ENCODE results near the gene PLEKHH1. TPM values are rescaled to one million over a fixed set of nuclear protein-coding genes. Genes with fewer than 3 reads are reported as not detected.

Gene PLEKHH1
- total RNA-seq, 4 donors from 2014 or later: 1.3 to 9.0 (median 4.9) TPM

DNA sequence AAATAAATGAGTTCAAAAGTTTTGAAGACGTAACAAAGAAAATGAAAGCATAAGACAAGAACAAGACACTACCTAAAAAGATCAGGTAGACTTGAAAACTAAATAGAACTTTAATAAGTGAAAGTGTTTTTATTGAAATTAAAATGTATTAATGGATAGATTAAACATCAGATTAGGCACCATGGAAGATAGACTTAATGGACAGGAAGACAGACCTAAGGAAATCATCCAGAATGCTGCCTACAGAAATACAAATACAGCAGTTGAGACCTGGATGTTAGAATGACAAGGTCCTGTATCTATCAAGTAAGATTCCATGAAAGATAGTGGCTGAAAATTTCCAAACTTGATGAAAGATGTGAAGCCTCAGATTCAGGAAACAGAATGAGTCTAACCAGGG is 11.5 kb downstream of the PLEKHH1 start:
- TF ChIP-seq, protein P1, sequence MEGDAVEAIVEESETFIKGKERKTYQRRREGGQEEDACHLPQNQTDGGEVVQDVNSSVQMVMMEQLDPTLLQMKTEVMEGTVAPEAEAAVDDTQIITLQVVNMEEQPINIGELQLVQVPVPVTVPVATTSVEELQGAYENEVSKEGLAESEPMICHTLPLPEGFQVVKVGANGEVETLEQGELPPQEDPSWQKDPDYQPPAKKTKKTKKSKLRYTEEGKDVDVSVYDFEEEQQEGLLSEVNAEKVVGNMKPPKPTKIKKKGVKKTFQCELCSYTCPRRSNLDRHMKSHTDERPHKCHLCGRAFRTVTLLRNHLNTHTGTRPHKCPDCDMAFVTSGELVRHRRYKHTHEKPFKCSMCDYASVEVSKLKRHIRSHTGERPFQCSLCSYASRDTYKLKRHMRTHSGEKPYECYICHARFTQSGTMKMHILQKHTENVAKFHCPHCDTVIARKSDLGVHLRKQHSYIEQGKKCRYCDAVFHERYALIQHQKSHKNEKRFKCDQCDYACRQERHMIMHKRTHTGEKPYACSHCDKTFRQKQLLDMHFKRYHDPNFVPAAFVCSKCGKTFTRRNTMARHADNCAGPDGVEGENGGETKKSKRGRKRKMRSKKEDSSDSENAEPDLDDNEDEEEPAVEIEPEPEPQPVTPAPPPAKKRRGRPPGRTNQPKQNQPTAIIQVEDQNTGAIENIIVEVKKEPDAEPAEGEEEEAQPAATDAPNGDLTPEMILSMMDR (IDR thresholded peaks at IDR 0.05; ENCODE audit: low read depth): no peak

DNA sequence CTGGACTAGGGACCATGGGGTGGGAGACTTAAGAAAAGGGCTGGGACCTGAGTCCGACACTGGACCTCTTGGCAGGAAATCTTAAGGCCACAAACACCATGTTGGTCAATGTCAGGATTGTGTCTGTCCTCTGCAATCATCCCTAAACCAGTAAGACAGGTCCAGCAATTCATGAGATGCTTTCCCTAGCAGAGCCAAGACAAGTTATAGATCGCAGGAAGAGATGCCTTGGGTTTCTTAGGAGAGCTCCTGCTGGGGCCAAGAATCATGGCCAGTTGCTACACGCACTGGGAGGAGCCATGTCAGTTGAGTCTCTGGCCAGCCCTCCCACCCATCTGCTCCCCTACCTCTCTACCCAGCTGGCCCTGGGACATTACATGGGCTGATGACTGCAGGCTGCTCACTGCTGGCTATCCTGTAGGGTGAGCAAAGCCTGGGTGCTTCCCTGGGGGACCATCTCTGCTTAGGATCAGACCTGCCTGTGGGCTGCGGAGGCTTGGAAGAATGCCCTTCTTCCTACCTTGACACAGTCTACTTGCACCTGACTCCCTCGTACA is 14.2 kb downstream of the PLEKHH1 start:
- TF ChIP-seq, protein P1 (IDR thresholded peaks at IDR 0.05; ENCODE audit: low read depth): no peak

DNA sequence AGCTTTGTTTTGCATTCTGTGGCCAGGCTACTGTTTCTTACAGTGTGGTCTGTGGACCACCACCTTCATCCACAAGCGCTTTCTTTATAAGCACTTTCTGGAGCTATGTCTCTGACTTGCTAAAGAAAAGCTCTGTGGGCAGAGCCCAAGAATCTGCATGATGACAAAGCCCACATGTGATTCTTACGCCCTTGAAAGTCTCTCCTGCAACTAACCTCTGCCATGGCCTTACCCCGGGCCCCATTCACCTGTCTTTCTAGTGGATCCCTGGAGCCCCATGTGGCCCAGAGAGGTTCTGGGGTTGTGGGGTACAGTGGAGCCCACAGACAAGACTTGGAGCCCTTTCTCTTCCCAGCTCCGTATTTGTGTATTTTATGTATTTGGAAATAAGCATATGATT is 16.6 kb downstream of the PLEKHH1 start:
- TF ChIP-seq, protein P1 (IDR thresholded peaks at IDR 0.05; ENCODE audit: low read depth): no peak

DNA sequence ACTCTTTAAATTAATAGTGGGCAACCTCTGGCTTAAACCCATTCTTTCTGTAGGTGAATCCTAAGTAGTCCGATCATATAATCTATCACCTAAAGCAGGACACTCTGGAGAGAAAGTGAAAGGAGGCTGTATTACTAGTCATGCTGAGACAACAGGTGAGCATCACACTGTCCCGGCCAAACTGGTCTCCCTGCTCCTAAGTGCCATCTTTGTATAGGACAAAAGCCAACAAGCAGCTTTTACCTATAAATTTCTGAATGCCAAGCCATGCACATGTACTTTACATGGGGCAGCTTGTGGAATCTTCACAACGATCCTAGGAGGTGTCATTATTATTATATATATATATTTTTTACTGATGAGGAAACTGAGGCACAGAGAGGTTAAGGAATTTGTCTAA is 18.0 kb downstream of the PLEKHH1 start:
- TF ChIP-seq, protein P1 (IDR thresholded peaks at IDR 0.05; ENCODE audit: low read depth): no peak

DNA sequence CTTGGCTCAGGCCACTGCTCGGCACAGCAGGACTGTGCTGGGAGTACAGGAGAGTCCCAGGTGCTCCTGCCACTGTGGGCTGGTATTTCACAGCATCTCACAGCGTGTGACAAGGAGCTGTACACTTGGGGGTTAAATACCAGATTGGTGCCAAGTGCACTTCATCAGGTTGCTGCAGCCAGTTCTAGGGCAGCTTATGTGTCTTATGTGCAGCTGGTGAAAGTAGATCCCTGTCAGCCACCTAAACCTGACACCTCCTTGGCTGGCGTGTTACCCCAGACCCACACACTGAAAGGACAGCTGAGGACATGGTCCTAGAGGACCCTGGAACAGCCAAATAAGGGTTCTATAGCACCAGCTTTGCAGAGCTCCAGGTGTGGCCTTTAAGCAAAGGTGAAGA is 18.9 kb downstream of the PLEKHH1 start:
- TF ChIP-seq, protein P1 (IDR thresholded peaks at IDR 0.05; ENCODE audit: low read depth): no peak

DNA sequence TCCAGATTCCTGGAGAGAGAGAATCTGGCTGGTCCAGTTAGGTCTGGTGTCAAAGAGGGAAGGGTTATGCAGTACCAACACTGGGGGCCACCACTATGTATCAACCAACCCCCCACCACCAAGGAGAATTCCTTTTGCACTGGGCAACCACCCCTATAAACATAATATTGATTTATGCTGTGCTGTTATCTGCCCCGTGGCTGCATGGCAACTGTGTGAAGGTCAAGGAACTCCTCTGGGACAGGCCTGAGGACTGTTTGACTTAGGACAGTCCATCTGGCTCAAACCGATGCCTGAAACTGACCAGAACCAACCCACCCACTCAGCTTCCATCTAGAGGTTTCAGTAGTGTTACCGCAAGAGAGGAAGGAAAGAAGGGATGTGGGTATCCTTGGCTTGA is 20.5 kb downstream of the PLEKHH1 start:
- TF ChIP-seq, protein P1 (IDR thresholded peaks at IDR 0.05; ENCODE audit: low read depth): no peak

DNA sequence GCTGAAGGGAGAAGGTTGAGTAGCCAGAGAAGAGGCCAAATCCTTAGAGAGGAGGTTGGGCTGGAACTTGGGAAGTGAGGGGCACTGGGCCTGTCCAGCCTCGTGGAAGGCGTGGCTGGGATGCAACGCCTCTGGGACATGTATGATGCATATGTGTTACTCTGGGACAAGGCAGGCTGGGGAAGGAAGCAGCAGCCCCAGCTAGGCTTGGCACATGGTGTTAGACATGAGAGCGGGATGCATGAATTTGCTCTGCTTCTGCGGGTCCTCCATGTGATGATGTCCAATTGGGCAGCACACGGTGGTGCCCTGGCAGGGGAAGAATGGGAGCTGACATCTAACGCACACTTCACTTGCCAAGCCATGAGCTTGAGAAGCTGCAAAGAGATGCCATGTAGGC is 21.3 kb downstream of the PLEKHH1 start:
- TF ChIP-seq, protein P1 (IDR thresholded peaks at IDR 0.05; ENCODE audit: low read depth): no peak

Data from subcutaneous adipose tissue (tissue), 4 donors.